Coronary artery (tissue), 2 donors: ENCODE measurements around the gene DIP2B.
A peak's percentile ranks its signal among the peaks of the same experiment; 100 is the strongest.

Experiments
- DNase-seq: peaks from one replicate; pipeline ENCODE4 v3.0.0-alpha.2; 2017; ENCODE audit warnings: low spot score
- H3K27ac ChIP-seq, 2 donors: fragments of 200-600 bp; sonication (generic); one replicate each; pipeline ENCODE4 v1.5.1; 2016 to 2019
- H3K4me3 ChIP-seq: fragments of 200-600 bp; sonication (generic); 2 replicates; pipeline ENCODE4 v1.5.1; 2016; ENCODE audit warnings: mild to moderate bottlenecking, moderate library complexity
- TF ChIP-seq, protein P1 (sequence below): fragments of 200-600 bp; sonication (generic); IDR thresholded peaks from one replicate; pipeline ENCODE4 v1.5.1; 2019; ENCODE audit warnings: antibody characterized with exemption

Gene DIP2B

DNA sequence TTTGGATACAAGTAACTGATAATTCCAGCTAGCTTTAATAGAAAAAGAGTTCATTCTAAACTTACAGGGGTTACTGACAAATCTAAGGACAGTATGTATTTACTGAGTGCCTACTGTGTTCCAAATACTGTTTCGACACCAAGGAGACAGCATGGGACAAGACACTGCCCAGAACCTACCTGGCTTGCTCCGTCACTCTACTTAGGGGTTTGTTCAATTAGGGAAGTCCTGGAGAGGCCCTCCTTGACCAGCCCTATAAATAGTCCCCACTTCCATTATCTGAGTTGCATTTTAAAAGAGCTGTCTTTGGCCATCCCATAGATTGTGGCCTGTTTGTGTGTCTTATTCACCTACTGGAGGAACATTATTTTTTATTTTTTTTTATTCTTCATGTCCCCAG, 129.6 kb downstream of the DIP2B start:
- H3K27ac ChIP-seq, result peak overlapping the region in 1 of 2 donors; percentile 5
- DNase-seq, result no peak
- H3K4me3 ChIP-seq, result no peak overlapping the region
- TF ChIP-seq, protein P1, sequence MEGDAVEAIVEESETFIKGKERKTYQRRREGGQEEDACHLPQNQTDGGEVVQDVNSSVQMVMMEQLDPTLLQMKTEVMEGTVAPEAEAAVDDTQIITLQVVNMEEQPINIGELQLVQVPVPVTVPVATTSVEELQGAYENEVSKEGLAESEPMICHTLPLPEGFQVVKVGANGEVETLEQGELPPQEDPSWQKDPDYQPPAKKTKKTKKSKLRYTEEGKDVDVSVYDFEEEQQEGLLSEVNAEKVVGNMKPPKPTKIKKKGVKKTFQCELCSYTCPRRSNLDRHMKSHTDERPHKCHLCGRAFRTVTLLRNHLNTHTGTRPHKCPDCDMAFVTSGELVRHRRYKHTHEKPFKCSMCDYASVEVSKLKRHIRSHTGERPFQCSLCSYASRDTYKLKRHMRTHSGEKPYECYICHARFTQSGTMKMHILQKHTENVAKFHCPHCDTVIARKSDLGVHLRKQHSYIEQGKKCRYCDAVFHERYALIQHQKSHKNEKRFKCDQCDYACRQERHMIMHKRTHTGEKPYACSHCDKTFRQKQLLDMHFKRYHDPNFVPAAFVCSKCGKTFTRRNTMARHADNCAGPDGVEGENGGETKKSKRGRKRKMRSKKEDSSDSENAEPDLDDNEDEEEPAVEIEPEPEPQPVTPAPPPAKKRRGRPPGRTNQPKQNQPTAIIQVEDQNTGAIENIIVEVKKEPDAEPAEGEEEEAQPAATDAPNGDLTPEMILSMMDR, result no peak

DNA sequence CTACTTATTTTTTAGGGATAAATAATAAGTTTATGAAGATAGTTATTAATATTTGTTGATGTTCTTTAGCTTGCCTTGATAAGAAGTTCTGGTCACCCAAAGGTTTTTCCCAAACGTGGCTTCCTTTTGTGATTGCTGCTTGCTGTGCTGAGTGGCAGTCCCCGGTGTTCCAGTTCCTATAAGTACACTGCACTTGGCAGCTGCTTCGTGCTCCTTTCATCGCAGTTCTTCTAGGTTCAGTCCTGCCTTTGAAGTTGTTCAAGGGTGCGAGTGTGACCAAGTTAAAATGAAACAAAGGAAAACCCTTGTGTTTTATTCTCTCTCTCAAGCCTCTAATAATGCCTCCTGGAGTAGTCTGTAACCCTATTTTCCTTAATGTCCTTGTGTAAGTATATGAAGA, 130.6 kb downstream of the DIP2B start:
- no peak for DNase-seq
- TF ChIP-seq, protein P1, result no peak
- Histone ChIP-seq H3K4me3 (no peak overlapping the region), H3K27ac (no peak overlapping the region)

DNA sequence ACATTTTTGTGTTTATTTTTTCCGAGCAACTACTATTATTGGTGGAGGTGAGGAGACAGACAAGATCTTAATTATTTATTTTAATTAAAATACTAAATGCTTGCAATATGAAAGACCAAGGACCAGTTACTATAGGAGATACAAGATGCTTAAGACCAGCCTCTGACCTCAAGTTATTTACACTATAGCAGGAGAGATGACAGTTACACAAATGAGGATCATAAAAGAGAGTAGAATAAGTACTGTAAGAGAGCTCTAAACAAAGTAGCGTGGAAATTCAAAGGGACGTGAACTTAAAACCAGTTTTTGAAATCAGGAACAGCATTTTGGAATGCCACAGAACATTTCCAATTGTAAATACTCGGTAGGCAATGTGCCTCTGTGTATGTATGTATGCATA, 131.1 kb downstream of the DIP2B start:
- no peak overlapping the region for H3K4me3 ChIP-seq
- DNase-seq, result no peak
- TF ChIP-seq, protein P1, result no peak
- H3K27ac ChIP-seq, result no peak overlapping the region

DNA sequence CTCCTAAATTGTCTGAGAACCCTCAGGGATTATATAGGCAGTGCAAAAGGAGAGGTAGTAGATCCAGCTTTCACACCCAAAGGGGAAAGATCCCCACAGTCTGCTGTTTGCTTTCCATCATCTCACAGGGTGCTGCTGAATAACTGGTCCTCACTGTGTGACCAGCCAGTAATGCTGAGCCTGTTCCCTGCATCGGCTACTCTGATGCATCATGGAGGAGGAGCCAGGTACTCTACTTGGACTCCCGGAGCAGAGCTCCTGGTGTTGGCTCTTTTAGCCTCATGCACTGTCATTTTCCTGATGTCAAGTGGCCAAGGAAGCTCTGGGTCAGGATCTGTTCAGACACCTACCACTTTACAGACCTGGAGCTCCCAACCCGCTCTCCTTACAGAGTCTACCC, 131.7 kb downstream of the DIP2B start:
- no peak overlapping the region for H3K4me3 ChIP-seq
- no peak overlapping the region for H3K27ac ChIP-seq
- DNase-seq, result no peak
- TF ChIP-seq, protein P1, result no peak

DNA sequence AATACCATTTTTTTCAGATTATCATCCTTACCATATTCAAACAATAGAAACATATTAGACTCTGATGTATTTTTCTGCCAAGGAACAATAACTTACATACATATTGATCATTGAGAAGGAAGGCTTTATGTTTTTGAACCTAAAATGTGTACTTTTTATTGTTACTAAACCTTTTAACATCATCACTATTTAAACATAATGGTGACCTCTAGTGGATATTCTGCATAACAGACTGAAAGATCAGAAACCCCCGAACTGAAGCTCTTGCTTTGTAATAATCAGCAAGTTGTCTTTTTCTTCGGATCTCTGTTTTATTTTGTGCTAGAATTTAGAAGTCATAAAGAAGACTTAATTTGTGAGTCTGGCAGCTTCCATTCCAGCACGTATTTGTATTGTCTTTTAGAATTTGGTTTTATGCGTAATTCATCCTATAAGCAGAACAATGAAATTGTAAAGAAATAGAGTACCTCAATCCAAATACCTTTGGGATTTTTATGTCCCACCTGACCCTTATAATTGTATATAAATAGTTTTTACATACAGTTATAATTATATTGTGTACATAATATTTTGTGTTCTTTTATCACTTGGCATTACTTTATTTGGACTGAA, 133.2 kb downstream of the DIP2B start:
- H3K4me3 ChIP-seq, result no peak overlapping the region
- TF ChIP-seq, protein P1, result peak; percentile 20
- DNase-seq, result no peak
- no peak overlapping the region for H3K27ac ChIP-seq

DNA sequence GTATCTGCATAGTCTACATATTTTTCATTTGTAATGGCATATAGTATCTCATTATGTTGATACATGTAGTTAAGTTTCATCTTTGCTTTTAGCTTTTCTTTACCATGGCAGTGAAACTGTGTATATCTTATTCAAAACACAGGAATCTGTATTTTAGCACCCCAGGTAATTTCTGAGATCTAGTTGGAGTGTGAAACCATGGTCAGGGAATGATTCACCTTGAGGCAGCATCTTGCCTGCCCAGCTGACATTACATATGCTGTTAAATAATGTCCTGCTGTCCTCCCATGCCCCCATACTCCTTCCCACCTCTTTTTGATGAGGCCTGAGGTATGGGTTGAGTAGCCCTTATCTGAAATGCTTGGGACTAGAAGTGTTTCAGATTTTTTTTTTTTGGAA, 133.7 kb downstream of the DIP2B start:
- DNase-seq, result no peak
- TF ChIP-seq, protein P1, result no peak
- no peak overlapping the region for H3K27ac ChIP-seq
- no peak overlapping the region for H3K4me3 ChIP-seq

DNA sequence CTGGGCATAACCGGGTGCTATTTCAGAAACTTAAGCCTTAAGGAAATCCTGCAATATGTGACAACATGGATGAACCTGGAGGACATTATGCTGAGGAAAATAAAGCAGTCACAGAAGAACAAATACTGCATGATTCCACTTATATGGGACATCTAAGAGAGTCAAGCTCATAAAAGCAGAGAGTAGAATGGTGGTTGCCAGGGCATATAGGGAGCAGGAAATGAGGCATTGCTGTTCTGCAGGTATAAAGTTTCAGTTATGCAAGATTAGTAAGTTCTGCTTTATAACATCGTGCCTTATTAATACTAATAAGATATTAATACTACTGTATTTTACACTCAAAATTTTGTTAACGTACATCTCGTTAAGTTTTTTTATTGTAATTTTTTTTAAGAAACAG, 134.9 kb downstream of the DIP2B start:
- Histone ChIP-seq H3K27ac (no peak overlapping the region), H3K4me3 (no peak overlapping the region)
- TF ChIP-seq, protein P1, result no peak
- no peak for DNase-seq
